SW480 (cell line): ENCODE data around the gene GSTM5.
"Not testable (repeated sequence)": the region's sequence is repeated elsewhere in the genome, so short reads cannot be mapped to it uniquely, and the experiment has no call there.

Source experiments
- DNase-seq: peaks from one replicate; pipeline ENCODE4 v3.0.0-alpha.2; 2016; ENCODE audit warnings: low spot score

The GSTM5 gene

GRCh38 chr1:109711593-109712320 lies at the start of gene GSTM5:
Gene GSTM5, plus strand, starts transcription at chr1:109712251. Its CDS starts 62 bp downstream, at chr1:109712313.
- not testable (repeated sequence) for DNase-seq

GRCh38 chr1:109664671-109665070 lies 47.4 kb upstream of the GSTM5 start:
- no peak for DNase-seq

GRCh38 chr1:109667452-109668122 lies 44.5 kb upstream of the GSTM5 start, which contains the start of gene GSTM2:
Gene GSTM2, plus strand, starts transcription at chr1:109668057. Its CDS starts 59 bp downstream, at chr1:109668116.
- no peak for DNase-seq

- DNase-seq: no peak
Measured at GRCh38 chr1:109668123-109668775, 43.8 kb upstream of the GSTM5 start.

- no peak for DNase-seq
Measured at GRCh38 chr1:109669246-109669948, 42.7 kb upstream of the GSTM5 start.

- not testable (repeated sequence) for DNase-seq
Measured at GRCh38 chr1:109669949-109670302, 42.1 kb upstream of the GSTM5 start.

GRCh38 chr1:109671067-109671466 lies 41.0 kb upstream of the GSTM5 start:
- DNase-seq: no peak

GRCh38 chr1:109673861-109674260 lies 38.2 kb upstream of the GSTM5 start:
- DNase-seq: not testable (repeated sequence)

- not testable (repeated sequence) for DNase-seq
Measured at GRCh38 chr1:109676683-109677381, 35.2 kb upstream of the GSTM5 start.

GRCh38 chr1:109677459-109677858 lies 34.6 kb upstream of the GSTM5 start:
- no peak for DNase-seq

GRCh38 chr1:109678637-109679036 lies 33.4 kb upstream of the GSTM5 start:
- DNase-seq: not testable (repeated sequence)

GRCh38 chr1:109684777-109685176 lies 27.3 kb upstream of the GSTM5 start:
- not testable (repeated sequence) for DNase-seq

- DNase-seq: not testable (repeated sequence)
Measured at GRCh38 chr1:109685399-109685798, 26.7 kb upstream of the GSTM5 start.

- DNase-seq: not testable (repeated sequence)
Measured at GRCh38 chr1:109685890-109686289, 26.2 kb upstream of the GSTM5 start.

GRCh38 chr1:109687109-109687508 lies 24.9 kb upstream of the GSTM5 start:
- not testable (repeated sequence) for DNase-seq

- DNase-seq: no peak
Measured at GRCh38 chr1:109687641-109688499, 24.2 kb upstream of the GSTM5 start, which contains the start of gene GSTM1. Gene GSTM1, plus strand, starts transcription at chr1:109687817. Its CDS starts 57 bp downstream, at chr1:109687874.

- DNase-seq: no peak
Measured at GRCh38 chr1:109689844-109690405, 22.1 kb upstream of the GSTM5 start.

GRCh38 chr1:109691759-109692158 lies 20.3 kb upstream of the GSTM5 start:
- no peak for DNase-seq

- not testable (repeated sequence) for DNase-seq
Measured at GRCh38 chr1:109694400-109694799, 17.7 kb upstream of the GSTM5 start.

- not testable (repeated sequence) for DNase-seq
Measured at GRCh38 chr1:109695138-109695537, 16.9 kb upstream of the GSTM5 start.
